Measurements from ENCODE around the gene MYCBP.
A peak's percentile ranks its signal among the peaks of the same experiment; 100 is the strongest.

Gene MYCBP

GRCh38 chr1:38889589-38889988 lies 16.4 kb upstream of the MYCBP start:
- TF ChIP-seq CTCF (IDR thresholded peaks at IDR 0.05; ENCODE audit: extremely low read depth, insufficient read depth, missing control alignments) = no peak
- no peak for DNase-seq (ENCODE audit: low spot score)
- in situ Hi-C loops (cut with MboI; ENCODE audit: low pct_unique_long_range_greater_than_20kb, low sequenced_read_pairs, unreplicated experiment) = no loop called here

- no peak for DNase-seq (ENCODE audit: low spot score)
- in situ Hi-C loops (cut with MboI; ENCODE audit: low pct_unique_long_range_greater_than_20kb, low sequenced_read_pairs, unreplicated experiment) = no loop called here
- no peak for TF ChIP-seq CTCF (IDR thresholded peaks at IDR 0.05; ENCODE audit: extremely low read depth, insufficient read depth, missing control alignments)
Observed at GRCh38 chr1:38888423-38889333, 15.5 kb upstream of the MYCBP start.

GRCh38 chr1:38885092-38885491 lies 11.9 kb upstream of the MYCBP start:
- DNase-seq (ENCODE audit: low spot score) = no peak
- no peak for TF ChIP-seq CTCF (IDR thresholded peaks at IDR 0.05; ENCODE audit: extremely low read depth, insufficient read depth, missing control alignments)
- in situ Hi-C loops (cut with MboI; ENCODE audit: low pct_unique_long_range_greater_than_20kb, low sequenced_read_pairs, unreplicated experiment) = no loop called here

- no peak for TF ChIP-seq CTCF (IDR thresholded peaks at IDR 0.05; ENCODE audit: extremely low read depth, insufficient read depth, missing control alignments)
- DNase-seq (ENCODE audit: low spot score) = no peak
- in situ Hi-C loops (cut with MboI; ENCODE audit: low pct_unique_long_range_greater_than_20kb, low sequenced_read_pairs, unreplicated experiment) = no loop called here
Observed at GRCh38 chr1:38881487-38881886, 8.3 kb upstream of the MYCBP start, which contains the start of gene GJA9. TSS of gene GJA9 (minus strand) at chr1:38881587. CDS start at chr1:38876098, 5,489 bp downstream.

GRCh38 chr1:38875811-38876210 lies 2.7 kb upstream of the MYCBP start:
- no peak for DNase-seq (ENCODE audit: low spot score)
- no peak for TF ChIP-seq CTCF (IDR thresholded peaks at IDR 0.05; ENCODE audit: extremely low read depth, insufficient read depth, missing control alignments)
- in situ Hi-C loops (cut with MboI; ENCODE audit: low pct_unique_long_range_greater_than_20kb, low sequenced_read_pairs, unreplicated experiment) = no loop called here

GRCh38 chr1:38872401-38873026 lies 634 bp downstream of the MYCBP start:
- in situ Hi-C loops (cut with MboI; ENCODE audit: low pct_unique_long_range_greater_than_20kb, low sequenced_read_pairs, unreplicated experiment) = no loop called here
- TF ChIP-seq CTCF (IDR thresholded peaks at IDR 0.05; ENCODE audit: extremely low read depth, insufficient read depth, missing control alignments) = no peak
- peak; percentile 61 for DNase-seq (ENCODE audit: low spot score)
